Activated CD8-positive, alpha-beta memory T cell treated with anti-CD3 and anti-CD28 coated beads, Interleukin-2, amount 50 U/mL, for 4 hours (primary cell): ENCODE results near the gene CSH1.
"Not testable (repeated sequence)": the region's sequence is repeated elsewhere in the genome, so short reads cannot be mapped to it uniquely, and the experiment has no call there.

ENCODE experiments used
- DNase-seq: peaks from one replicate; pipeline ENCODE4 v3.0.0-alpha.2; 2020

CSH1 gene

DNA sequence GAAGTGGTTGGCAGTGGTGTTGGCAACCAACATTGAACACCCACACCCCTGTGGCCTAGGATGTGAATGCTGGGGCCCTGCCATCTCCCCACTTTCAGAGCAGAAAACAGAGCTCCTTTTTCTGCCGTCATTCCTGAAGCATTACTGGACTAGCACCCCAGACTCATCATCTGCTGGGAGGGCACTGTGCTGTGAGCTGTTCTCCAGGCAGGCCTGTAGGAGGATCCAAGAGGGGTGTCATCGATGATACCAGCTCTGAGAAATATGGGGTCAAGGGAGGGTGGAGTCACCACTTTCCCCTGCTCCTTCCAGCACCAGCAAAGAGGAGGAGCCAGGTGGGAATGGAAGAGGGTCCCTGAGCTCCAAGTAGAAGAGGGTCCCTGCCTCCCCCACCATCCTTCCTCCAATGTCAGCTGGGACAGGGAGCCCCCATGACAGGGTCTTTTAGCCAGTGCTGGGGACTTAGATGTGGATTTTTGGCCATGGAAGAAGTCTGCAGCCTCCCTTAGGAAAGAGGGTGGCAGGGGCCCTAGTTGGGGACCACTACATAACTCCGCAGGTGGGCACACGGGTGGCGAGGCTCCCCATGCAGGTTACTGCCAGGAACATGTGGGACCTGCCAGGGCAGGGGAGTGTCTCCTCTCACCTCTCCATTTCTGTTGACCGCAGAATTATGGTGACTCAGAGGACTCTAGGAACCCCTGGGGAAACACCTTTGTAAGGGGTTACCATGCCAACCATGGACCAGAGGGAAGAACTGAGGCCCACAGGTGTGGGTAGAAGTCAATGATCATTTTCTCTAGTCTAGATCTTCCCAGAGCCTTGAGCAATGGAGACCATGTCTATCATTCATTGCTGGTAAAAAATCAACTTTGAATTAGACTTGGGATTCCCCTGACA lies 2.8 kb upstream of the CSH1 start:
- DNase-seq = not testable (repeated sequence)

DNA sequence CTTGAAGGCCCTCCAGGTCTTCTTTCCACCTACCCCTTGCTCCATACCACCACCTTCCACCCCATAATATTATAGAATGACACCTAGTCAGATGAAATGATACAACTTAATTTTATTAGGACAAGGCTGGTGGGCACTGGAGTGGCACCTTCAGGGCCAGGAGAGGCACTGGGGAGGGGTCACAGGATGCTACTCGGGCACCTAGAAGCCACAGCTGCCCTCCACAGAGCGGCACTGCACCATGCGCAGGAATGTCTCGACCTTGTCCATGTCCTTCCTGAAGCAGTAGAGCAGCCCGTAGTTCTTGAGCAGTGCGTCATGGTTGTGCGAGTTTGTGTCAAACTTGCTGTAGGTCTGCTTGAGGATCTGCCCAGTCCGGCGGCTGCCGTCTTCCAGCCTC lies 1.6 kb downstream of the CSH1 start:
- DNase-seq = not testable (repeated sequence)

- not testable (repeated sequence) for DNase-seq
These were observed 2.4 kb downstream of the CSH1 start for GRCh38 chr17:63894021-63894420.

- not testable (repeated sequence) for DNase-seq
These were observed 3.9 kb downstream of the CSH1 start for GRCh38 chr17:63892316-63893037.

DNA sequence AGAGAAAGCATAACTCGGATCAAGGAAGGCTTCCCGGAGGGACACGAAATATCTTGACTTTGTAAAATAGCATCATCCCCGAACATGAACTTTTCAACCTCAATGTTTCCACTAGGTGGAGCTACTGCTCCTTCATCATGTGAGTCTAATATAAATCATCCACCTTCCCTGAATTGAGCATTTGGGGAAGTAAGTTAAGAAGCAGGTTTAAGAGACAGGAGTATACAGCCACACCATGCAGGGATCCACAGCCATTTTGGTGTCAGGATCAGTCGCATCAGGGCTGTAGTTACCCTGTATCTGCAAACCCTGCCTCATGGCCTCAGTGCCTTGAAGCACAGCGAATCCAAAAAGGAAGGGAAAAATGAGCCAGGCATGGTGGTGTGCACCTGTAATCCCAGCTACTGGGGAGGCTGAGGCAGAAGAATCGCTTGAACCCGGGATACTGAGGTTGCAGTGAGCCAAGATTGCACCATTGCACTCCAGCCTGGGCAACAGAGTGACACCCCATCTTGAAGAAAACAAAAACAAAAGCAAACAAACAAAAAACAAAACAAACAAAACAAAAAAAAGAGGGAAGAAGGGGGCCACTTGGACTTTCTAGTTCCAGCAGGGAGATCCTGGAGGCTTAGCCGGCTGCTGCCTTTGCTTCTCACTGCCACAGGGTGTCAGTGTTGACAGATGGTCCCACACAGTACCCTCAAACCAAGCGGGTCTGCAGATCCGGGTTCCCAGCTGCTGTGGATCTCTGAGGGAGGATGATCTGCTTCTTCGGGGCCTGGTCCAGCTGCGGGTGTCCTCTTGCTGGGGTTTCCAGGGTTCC lies 7.1 kb downstream of the CSH1 start:
- DNase-seq = not testable (repeated sequence)

GRCh38 chr17:63885119-63885518 lies 11.3 kb downstream of the CSH1 start:
- not testable (repeated sequence) for DNase-seq

DNA sequence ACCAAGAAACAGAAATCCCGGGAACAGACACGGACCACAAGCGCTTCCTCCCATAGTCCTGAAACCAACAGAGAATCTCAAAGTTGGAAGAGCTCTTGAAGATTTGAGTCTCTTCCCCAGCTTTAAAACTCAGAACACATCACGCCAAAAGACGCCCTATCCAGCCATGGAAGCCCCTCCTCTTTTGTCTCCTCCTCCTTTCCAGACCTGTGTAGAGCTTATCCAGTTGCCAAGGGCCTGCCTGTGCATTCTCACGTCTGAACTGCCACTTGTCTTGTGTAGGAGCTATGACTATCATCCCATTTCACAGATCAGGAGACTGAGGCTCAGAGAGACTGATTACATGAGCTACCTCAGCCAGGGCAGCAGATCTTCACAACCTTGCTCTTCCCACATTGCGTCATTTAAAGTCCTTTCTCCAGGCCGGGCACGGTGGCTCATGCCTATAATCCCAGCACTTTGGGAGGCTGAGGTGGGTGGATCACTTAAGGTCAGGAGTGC lies 13.7 kb downstream of the CSH1 start:
- not testable (repeated sequence) for DNase-seq

- peak; percentile 58 for DNase-seq
These were observed 14.3 kb downstream of the CSH1 start, which contains the start of gene GH2 for GRCh38 chr17:63881935-63882601. Gene GH2 (minus strand): TSS chr17:63881944. CDS start chr17:63881801, 143 bp downstream.

DNA sequence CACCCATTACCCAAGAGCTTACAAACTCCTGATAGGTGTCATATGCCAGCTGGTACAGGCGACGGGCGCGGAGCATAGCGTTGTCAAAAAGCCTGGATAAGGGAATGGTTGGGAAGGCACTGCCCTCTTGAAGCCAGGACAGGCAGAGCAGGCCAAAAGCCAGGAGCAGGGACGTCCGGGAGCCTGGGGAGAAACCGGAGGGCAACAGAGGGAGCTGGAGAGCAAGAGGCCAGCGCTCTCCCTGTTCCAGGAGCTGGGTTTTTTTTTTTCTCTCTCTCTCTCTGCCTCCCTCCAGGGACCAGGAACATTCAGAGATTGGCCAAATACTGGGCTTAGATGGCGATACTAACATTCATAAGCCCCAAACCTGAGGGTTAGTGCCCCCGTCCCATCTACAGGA lies 15.0 kb downstream of the CSH1 start:
- DNase-seq = not testable (repeated sequence)

GRCh38 chr17:63880706-63881105 lies 15.7 kb downstream of the CSH1 start:
- DNase-seq = no peak

DNA sequence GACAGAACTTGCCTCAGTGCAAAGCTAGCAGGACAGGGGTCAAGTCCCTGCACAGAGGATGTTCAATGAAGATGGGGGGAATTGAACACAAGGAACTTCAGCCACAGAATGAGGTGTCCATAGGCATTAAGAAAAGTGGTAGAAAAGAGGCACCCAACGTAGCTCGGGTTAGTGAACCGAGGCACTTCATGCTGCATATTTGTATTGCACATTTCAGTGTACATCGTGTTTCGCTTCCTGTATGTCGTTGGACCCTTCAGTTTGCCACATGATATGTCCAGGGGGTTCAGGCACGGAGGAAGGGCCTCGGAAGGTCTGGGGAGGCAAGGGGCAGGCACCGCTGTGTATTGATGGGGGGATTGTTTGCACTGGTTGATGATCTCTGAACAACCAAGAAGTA lies 18.0 kb downstream of the CSH1 start:
- not testable (repeated sequence) for DNase-seq

- DNase-seq = not testable (repeated sequence)
These were observed 21.7 kb downstream of the CSH1 start for GRCh38 chr17:63874693-63875092.

DNA sequence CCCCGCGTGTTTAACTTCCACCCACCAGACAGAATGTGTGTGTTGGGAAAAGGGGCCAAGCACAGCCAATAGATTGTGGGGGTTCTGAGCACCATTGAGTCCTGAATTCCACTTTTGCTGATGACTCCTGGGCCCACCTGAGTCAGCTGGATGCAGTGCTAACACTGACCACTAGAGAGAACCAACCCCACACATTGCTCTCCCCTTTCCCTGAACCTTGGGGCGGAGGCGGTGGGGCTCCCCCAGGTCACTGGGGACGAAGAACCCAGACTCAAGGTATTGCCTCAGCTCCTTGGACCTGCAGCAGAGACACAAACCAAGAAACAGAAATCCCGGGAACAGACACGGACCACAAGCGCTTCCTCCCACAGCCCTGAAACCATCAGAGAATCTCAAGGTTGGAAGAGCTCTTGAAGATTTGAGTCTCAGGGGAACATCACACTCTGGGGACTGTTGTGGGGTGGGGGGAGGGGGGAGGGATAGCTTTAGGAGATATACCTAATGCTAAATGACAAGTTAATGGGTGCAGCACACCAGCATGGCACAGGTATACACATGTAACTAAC lies 22.2 kb downstream of the CSH1 start:
- not testable (repeated sequence) for DNase-seq

- DNase-seq = not testable (repeated sequence)
These were observed 22.8 kb downstream of the CSH1 start, which contains the start of gene CSH2 for GRCh38 chr17:63873577-63873976. Gene CSH2 (minus strand): TSS chr17:63873677. CDS start chr17:63873614, 63 bp downstream.

GRCh38 chr17:63871646-63872365 lies 24.6 kb downstream of the CSH1 start:
- DNase-seq = not testable (repeated sequence)

DNA sequence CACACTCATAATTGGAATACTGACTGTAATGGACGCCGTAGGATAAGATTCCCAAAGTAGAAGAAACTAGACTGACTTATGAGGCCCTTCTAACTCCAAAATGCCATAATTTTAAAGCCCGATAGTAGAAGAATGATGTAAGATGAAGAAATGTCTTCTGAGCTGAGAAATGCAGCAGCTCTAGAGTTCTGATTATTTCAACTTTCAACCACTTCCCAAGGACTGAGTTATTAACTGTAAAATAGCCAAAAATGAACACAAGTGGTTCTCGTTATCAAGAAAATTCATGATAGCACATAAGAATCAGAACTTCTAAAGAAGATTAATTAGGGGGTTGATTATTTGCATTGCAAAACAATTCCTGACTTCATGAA lies 26.1 kb downstream of the CSH1 start:
- DNase-seq = not testable (repeated sequence)

- not testable (repeated sequence) for DNase-seq
These were observed 26.7 kb downstream of the CSH1 start for GRCh38 chr17:63869491-63870291.

DNA sequence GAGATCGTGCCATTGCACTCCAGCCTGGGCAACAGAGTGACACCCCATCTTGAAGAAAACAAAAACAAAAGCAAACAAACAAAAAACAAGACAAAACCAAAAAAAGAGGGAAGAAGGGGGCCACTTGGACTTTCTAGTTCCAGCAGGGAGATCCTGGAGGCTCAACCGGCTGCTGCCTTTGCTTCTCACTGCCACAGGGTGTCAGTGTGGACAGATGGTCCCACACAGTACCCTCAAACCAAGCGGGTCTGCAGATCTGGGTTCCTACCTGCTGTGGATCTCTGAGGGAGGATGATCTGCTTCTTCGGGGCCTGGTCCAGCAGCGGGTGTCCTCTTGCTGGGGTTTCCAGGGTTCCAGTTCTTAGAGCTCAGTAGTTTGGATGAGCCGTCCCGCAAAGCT lies 29.7 kb downstream of the CSH1 start:
- not testable (repeated sequence) for DNase-seq

DNA sequence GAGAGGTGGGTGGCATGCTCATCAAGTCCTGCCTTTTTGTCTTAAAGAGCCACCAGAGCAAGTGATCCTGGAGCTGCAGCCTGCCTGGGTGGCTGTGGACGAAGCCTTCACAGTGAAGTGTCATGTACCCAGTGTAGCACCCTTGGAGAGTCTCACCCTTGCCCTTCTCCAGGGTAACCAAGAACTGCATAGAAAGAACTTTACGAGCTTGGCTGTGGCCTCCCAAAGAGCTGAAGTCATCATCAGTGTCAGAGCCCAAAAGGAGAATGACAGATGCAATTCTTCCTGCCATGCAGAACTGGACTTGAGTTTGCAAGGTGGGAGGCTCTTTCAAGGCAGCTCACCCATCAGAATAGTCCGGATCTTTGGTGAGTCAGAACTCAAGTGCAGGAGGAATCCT lies 37.1 kb downstream of the CSH1 start:
- DNase-seq = no peak

- DNase-seq = not testable (repeated sequence)
These were observed 39.9 kb downstream of the CSH1 start for GRCh38 chr17:63856425-63856824.
